Fibroblast of villous mesenchyme (primary cell): ENCODE data around the gene LRRC27. TPM values are rescaled to one million over a fixed set of nuclear protein-coding genes. Genes with fewer than 3 reads are reported as not detected.

Experiments used
- DNase-seq: peaks from one replicate; pipeline ENCODE4 v3.0.0-alpha.2; 2010; ENCODE audit warnings: low read depth
- H3K4me3 ChIP-seq: 2 replicates; pipeline ENCODE4 v1.5.1; 2011; ENCODE audit warnings: low read depth, mild to moderate bottlenecking, low read length
- CTCF ChIP-seq: IDR thresholded peaks from 2 replicates; pipeline ENCODE4 v1.5.1; 2012; ENCODE audit warnings: low read depth, mild to moderate bottlenecking, low read length; ENCODE audit not compliant: insufficient read depth
- total RNA-seq: library from RNA; depleted of rRNA; stranded (reverse); fragments of >200 nt; gene quantifications from 2 replicates; pipeline ENCODE4 v1.2.3, GENCODE V29; 2012

Gene LRRC27
- total RNA-seq, 1 donor, result 6.0 TPM

- DNase-seq, result no peak
- H3K4me3 ChIP-seq, result no peak overlapping the region
- TF ChIP-seq CTCF, result no peak
These were observed 72.3 kb downstream of the LRRC27 start for GRCh38 chr10:132404169-132404880.

GRCh38 chr10:132404911-132405462, 73.0 kb downstream of the LRRC27 start:
- no peak for DNase-seq
- H3K4me3 ChIP-seq, result no peak overlapping the region
- no peak for TF ChIP-seq CTCF

- no peak for DNase-seq
- no peak overlapping the region for H3K4me3 ChIP-seq
- no peak for TF ChIP-seq CTCF
These were observed 73.5 kb downstream of the LRRC27 start for GRCh38 chr10:132405463-132405991.

- DNase-seq, result no peak
- no peak for TF ChIP-seq CTCF
- H3K4me3 ChIP-seq, result no peak overlapping the region
These were observed 74.2 kb downstream of the LRRC27 start for GRCh38 chr10:132406181-132406580.

- no peak for TF ChIP-seq CTCF
- H3K4me3 ChIP-seq, result no peak overlapping the region
These were observed 74.8 kb downstream of the LRRC27 start for GRCh38 chr10:132406750-132407149.

GRCh38 chr10:132407243-132407746, 75.3 kb downstream of the LRRC27 start:
- no peak for TF ChIP-seq CTCF
- DNase-seq, result no peak
- no peak overlapping the region for H3K4me3 ChIP-seq

More at GRCh38 chr10:132406750-132407149, 74.8 kb downstream of the LRRC27 start:
- DNase-seq, result no peak

- TF ChIP-seq CTCF, result peak; percentile 14
- peak; percentile 53 for DNase-seq
- H3K4me3 ChIP-seq, result no peak overlapping the region
These were observed 75.9 kb downstream of the LRRC27 start for GRCh38 chr10:132407846-132408278.
